Measurements from ENCODE around the gene GABBR2. TPM values are rescaled to one million over a fixed set of nuclear protein-coding genes. Genes with fewer than 3 reads are reported as not detected.

GABBR2 gene
- total RNA-seq, 2 donors from 2014 or later, result not detected

DNA sequence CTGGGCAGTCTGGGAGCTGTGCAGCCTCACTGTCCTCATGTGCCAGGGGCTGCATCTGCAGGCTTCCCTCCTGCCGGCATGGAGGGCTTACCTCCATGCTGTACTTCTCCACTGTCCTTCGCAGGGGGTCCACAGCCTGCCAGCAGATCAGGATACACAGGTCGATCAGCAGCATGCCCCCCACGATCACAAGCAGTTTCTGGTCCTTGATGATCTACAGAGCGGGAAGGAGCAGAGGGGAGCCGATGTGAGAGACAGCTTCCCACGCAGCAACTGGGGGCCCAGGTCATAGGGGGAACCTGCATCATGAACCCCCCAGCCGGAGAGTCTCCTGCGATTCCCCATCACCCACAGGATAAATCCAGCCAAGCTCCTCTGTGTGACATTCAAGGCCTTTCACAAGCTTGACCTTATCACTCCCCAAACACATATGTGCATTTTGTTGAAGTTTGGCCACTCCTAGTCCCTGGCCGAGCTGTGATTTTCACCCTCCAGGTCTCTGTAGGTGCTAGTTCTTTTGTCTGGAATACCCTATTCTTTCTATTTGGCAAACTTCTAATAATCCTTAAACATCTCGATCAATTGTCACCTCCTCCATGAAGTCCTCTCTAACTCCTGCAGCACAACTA lies 346.0 kb downstream of the GABBR2 start:
- H3K4me1 ChIP-seq, result peaks cover 4% of the 10 kb centered on the region
- no peaks in the 10 kb centered on the region for H3K27me3 ChIP-seq
- H3K4me3 ChIP-seq, result no peak overlapping the region
- no peak for TF ChIP-seq POLR2A (IDR thresholded peaks at IDR 0.05)
- TF ChIP-seq, protein P1, sequence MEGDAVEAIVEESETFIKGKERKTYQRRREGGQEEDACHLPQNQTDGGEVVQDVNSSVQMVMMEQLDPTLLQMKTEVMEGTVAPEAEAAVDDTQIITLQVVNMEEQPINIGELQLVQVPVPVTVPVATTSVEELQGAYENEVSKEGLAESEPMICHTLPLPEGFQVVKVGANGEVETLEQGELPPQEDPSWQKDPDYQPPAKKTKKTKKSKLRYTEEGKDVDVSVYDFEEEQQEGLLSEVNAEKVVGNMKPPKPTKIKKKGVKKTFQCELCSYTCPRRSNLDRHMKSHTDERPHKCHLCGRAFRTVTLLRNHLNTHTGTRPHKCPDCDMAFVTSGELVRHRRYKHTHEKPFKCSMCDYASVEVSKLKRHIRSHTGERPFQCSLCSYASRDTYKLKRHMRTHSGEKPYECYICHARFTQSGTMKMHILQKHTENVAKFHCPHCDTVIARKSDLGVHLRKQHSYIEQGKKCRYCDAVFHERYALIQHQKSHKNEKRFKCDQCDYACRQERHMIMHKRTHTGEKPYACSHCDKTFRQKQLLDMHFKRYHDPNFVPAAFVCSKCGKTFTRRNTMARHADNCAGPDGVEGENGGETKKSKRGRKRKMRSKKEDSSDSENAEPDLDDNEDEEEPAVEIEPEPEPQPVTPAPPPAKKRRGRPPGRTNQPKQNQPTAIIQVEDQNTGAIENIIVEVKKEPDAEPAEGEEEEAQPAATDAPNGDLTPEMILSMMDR (IDR thresholded peaks at IDR 0.05), result no peak
- H3K36me3 ChIP-seq (replicated peaks in 1 of 2; ENCODE audit: insufficient read depth in 1 of 2, low read depth in 2 of 2), result no peaks in the 10 kb centered on the region
- WGBS, 2 donors, result 52 to 75% methylated on average over 7 to 11 of the region's 11 CpGs
- DNase-seq (no peak), ATAC-seq (no peak)
- no peaks in the 10 kb centered on the region for H3K9me3 ChIP-seq
- no peak overlapping the region for H3K27ac ChIP-seq
- intact Hi-C loops (cut with DNase I), result no loop called here

DNA sequence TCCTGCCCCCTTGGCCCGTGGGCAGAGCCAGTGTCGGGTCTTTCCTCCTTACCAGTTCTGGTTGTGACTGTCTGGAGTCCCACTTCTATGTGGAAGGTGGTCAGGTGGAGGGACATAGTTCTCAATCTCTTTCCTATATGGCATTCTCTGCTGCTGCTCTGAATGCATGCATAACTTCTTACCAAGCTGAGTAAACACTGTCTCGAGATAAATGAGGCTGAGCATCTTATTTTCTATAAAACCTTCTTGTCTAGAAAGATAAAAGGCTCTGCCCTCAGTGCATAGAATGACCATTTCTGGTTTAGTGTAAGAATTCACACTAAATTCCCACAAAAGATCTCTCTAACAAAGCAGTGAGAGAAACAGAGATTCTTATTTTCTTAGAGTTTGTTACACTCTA lies 347.1 kb downstream of the GABBR2 start:
- Histone ChIP-seq H3K4me1 (peaks cover 4% of the 10 kb centered on the region), H3K36me3 (replicated peaks in 1 of 2; ENCODE audit: insufficient read depth in 1 of 2, low read depth in 2 of 2) (no peaks in the 10 kb centered on the region), H3K9me3 (no peaks in the 10 kb centered on the region), H3K27me3 (no peaks in the 10 kb centered on the region), H3K27ac (no peak overlapping the region), H3K4me3 (no peak overlapping the region)
- TF ChIP-seq, protein P1 (IDR thresholded peaks at IDR 0.05), result no peak
- no peak for TF ChIP-seq POLR2A (IDR thresholded peaks at IDR 0.05)
- no peak for ATAC-seq
- DNase-seq, result no peak
- intact Hi-C loops (cut with DNase I), result no loop called here
- 62 to 67% methylated on average over 3 of the region's 3 CpGs for WGBS, 2 donors

- DNase-seq (no peak), ATAC-seq (no peak)
- Histone ChIP-seq H3K9me3 (no peaks in the 10 kb centered on the region), H3K36me3 (replicated peaks in 1 of 2; ENCODE audit: insufficient read depth in 1 of 2, low read depth in 2 of 2) (no peaks in the 10 kb centered on the region), H3K4me1 (peaks cover 4% of the 10 kb centered on the region), H3K27ac (no peak overlapping the region), H3K27me3 (no peaks in the 10 kb centered on the region), H3K4me3 (no peak overlapping the region)
- TF ChIP-seq POLR2A (IDR thresholded peaks at IDR 0.05), result no peak
- TF ChIP-seq, protein P1 (IDR thresholded peaks at IDR 0.05), result no peak
- intact Hi-C loops (cut with DNase I), result no loop called here
- 38 to 46% methylated on average over 2 of the region's 2 CpGs for WGBS, 2 donors
Measured at GRCh38 chr9:98360176-98360708, 348.5 kb downstream of the GABBR2 start.

- Histone ChIP-seq H3K9me3 (no peaks in the 10 kb centered on the region), H3K4me3 (no peak overlapping the region), H3K27me3 (no peaks in the 10 kb centered on the region), H3K27ac (no peak overlapping the region), H3K4me1 (peaks cover 4% of the 10 kb centered on the region), H3K36me3 (replicated peaks in 1 of 2; ENCODE audit: insufficient read depth in 1 of 2, low read depth in 2 of 2) (no peaks in the 10 kb centered on the region)
- intact Hi-C loops (cut with DNase I), result no loop called here
- 70 to 90% methylated on average over 5 to 8 of the region's 8 CpGs for WGBS, 2 donors
- DNase-seq (no peak), ATAC-seq (no peak)
- no peak for TF ChIP-seq POLR2A (IDR thresholded peaks at IDR 0.05)
Measured at GRCh38 chr9:98359569-98359968, 349.2 kb downstream of the GABBR2 start.

- ATAC-seq (no peak), DNase-seq (no peak)
- whole genome bisulfite sequencing, 2 donors, result 87 to 89% methylated on average over 3 to 6 of the region's 6 CpGs
- H3K27me3 ChIP-seq, result no peaks in the 10 kb centered on the region
- H3K4me3 ChIP-seq, result no peak overlapping the region
- H3K4me1 ChIP-seq, result no peaks in the 10 kb centered on the region
- intact Hi-C loops (cut with DNase I), result no loop called here
- H3K36me3 ChIP-seq (replicated peaks in 1 of 2; ENCODE audit: insufficient read depth in 1 of 2, low read depth in 2 of 2), result no peaks in the 10 kb centered on the region
- TF ChIP-seq, protein P1 (IDR thresholded peaks at IDR 0.05), result no peak
- no peak for TF ChIP-seq POLR2A (IDR thresholded peaks at IDR 0.05)
- H3K27ac ChIP-seq, result no peak overlapping the region
- no peaks in the 10 kb centered on the region for H3K9me3 ChIP-seq
Measured at GRCh38 chr9:98357921-98358535, 350.7 kb downstream of the GABBR2 start.
